Hair follicular keratinocyte (primary cell): ENCODE measurements around the gene GRAMD2B. TPM values are rescaled to one million over a fixed set of nuclear protein-coding genes. Genes with fewer than 3 reads are reported as not detected.

Experiments used
- total RNA-seq: library from RNA; depleted of rRNA; stranded (reverse); fragments of >200 nt; gene quantifications from 2 replicates; pipeline ENCODE4 v1.2.3, GENCODE V29; 2015

Gene GRAMD2B, protein sequence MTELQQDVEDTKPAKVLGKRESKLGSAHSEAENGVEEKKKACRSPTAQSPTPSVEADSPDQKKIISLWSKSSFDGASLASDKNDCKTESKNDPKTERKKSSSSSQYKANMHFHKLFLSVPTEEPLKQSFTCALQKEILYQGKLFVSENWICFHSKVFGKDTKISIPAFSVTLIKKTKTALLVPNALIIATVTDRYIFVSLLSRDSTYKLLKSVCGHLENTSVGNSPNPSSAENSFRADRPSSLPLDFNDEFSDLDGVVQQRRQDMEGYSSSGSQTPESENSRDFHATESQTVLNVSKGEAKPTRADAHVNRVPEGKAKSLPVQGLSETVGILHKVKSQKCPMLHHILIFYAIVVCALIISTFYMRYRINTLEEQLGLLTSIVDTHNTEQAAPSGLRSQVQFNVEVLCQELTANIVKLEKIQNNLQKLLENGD
- total RNA-seq, result 15.6 and 21.8 TPM in 2 replicates

DNA sequence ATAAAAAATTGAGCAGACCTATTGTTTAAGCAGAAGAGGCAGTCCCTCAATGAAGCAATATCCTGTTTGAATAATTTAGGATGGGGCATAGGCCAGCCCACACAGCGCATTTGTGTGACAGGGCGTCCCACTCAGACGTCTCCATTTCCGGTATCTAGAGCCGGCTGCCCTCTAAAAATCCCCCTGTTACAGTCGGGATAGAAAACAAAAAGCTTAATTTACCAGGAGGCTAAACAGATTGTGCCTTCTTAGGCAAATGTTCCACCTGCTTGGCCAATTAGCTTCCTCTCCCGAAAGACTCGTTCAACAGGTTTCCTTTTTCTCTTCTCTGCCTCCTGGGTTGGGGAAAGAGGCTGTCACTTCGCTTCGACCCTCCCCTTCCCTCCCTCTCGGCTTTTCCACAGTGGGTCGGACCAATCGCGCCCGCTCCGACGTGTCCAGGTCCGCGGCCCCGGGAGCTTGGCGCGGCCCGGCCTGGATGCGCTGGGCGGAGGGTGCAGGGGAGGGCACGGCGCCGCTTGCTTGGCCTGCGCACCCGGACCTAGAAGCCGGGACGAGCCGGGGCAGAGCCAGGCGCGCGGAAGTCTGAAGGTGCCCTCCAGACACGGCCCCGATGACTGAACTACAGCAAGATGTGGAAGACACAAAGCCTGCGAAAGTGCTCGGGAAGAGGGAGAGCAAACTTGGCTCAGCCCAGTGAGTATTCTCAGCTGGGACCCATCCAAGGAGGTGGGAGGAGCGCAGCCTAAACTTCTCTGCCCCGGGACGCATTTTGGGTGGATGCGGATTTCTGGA is at the start of gene GRAMD2B:
Gene GRAMD2B (plus strand): TSS at position 416 of the 795 bp plus-strand sequence. CDS start 198 bp downstream, at position 614.

Other genes with a start within 250 kb of the GRAMD2B start
- gene ALDH7A1, start 171.8 kb downstream of the GRAMD2B start, total RNA-seq, result 47.7 and 50.3 TPM in 2 replicates
- gene PHAX, start 177.5 kb downstream of the GRAMD2B start, total RNA-seq, result 28.2 and 45.0 TPM in 2 replicates